Gastroesophageal sphincter (tissue), 4 donors: Measurements from ENCODE around the gene SMAD6. TPM values are rescaled to one million over a fixed set of nuclear protein-coding genes. Genes with fewer than 3 reads are reported as not detected.
A peak's percentile ranks its signal among the peaks of the same experiment; 100 is the strongest.

Experiments
- ATAC-seq: fragments of 150-250 bp; one replicate; pipeline ENCODE4 v1.9.1; 2016; ENCODE audit warnings: mild to moderate bottlenecking, moderate library complexity
- H3K27ac ChIP-seq, 4 donors: fragments of 200-600 bp; sonication (generic) in 3 of 4; 1 replicate in 3 of 4; 2 replicates in 1 of 4; pipeline ENCODE4 v1.5.1; 2016 to 2019
- H3K27me3 ChIP-seq: fragments of 200-600 bp; sonication (generic); one replicate; pipeline ENCODE4 v1.5.1; 2019
- H3K36me3 ChIP-seq, 2 donors: fragments of 200-600 bp; sonication (generic); one replicate each; pipeline ENCODE4 v1.5.1; 2019; ENCODE audit warnings: control low read depth in 1 of 2
- H3K4me1 ChIP-seq, 3 donors: fragments of 200-600 bp; sonication (generic); 1 replicate in 2 of 3; 2 replicates in 1 of 3; pipeline ENCODE4 v1.5.1; 2016 to 2019; ENCODE audit warnings: control low read depth in 2 of 3
- H3K4me3 ChIP-seq, 2 donors: fragments of 200-600 bp; sonication (generic); one replicate each; pipeline ENCODE4 v1.5.1; 2019; ENCODE audit warnings: mild to moderate bottlenecking in 1 of 2, moderate library complexity in 1 of 2
- H3K9me3 ChIP-seq, 3 donors: fragments of 200-600 bp; sonication (generic); one replicate each; pipeline ENCODE4 v1.5.1; 2017 to 2019; ENCODE audit warnings: control low read depth in 2 of 3
- EP300 ChIP-seq: sonication (generic); formaldehyde crosslinking; IDR thresholded peaks from one replicate; pipeline ENCODE4 v1.6.1; 2017; ENCODE audit warnings: antibody characterized with exemption, mild to moderate bottlenecking
- POLR2A ChIP-seq, 2 donors: fragments of 450-650 bp; IDR thresholded peaks; one replicate each; pipeline ENCODE4 v1.6.1; 2017; ENCODE audit warnings: antibody characterized with exemption in 2 of 2, mild to moderate bottlenecking in 2 of 2, moderate library complexity in 1 of 2
- POLR2AphosphoS5 ChIP-seq: sonication (generic); formaldehyde crosslinking; IDR thresholded peaks from one replicate; pipeline ENCODE4 v1.6.1; 2017; ENCODE audit warnings: antibody characterized with exemption
- WGBS, 2 donors: methylation state at CpG; one replicate each; pipeline ENCODE4 v1.1.5; 2018; ENCODE audit warnings: low coverage in 1 of 2; 5-methylcytosine and 5-hydroxymethylcytosine counted together
- total RNA-seq, 4 donors: library from RNA; depleted of rRNA; stranded (reverse); fragments of >200 nt; gene quantifications; one replicate each; pipeline ENCODE4 v1.1.0, GENCODE V29; 2016
- TF ChIP-seq, protein P1 (sequence below), 4 experiments: fragments of 200-600 bp in 2 of 4; fragments of 450-650 bp in 2 of 4; sonication (generic) in 1 of 4; IDR thresholded peaks; one replicate each; pipeline ENCODE4 v1.5.1; 2017 to 2019; ENCODE audit warnings: antibody characterized with exemption in 4 of 4, mild to moderate bottlenecking in 2 of 4, moderate library complexity in 2 of 4

SMAD6 gene
- total RNA-seq, 4 donors from 2014 or later = 9.9 to 11.2 (median 10.9) TPM

- WGBS, 2 donors = 89 to 90% methylated on average over 2 of the region's 9 CpGs
- TF ChIP-seq EP300 (no peak), POLR2AphosphoS5 (no peak), POLR2A (IDR thresholded peaks at IDR 0.05) (no peak)
- TF ChIP-seq, protein P1, sequence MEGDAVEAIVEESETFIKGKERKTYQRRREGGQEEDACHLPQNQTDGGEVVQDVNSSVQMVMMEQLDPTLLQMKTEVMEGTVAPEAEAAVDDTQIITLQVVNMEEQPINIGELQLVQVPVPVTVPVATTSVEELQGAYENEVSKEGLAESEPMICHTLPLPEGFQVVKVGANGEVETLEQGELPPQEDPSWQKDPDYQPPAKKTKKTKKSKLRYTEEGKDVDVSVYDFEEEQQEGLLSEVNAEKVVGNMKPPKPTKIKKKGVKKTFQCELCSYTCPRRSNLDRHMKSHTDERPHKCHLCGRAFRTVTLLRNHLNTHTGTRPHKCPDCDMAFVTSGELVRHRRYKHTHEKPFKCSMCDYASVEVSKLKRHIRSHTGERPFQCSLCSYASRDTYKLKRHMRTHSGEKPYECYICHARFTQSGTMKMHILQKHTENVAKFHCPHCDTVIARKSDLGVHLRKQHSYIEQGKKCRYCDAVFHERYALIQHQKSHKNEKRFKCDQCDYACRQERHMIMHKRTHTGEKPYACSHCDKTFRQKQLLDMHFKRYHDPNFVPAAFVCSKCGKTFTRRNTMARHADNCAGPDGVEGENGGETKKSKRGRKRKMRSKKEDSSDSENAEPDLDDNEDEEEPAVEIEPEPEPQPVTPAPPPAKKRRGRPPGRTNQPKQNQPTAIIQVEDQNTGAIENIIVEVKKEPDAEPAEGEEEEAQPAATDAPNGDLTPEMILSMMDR (IDR thresholded peaks at IDR 0.05) = no peak
- H3K4me3 ChIP-seq = no peak overlapping the region
- peaks cover 0 to 11% (median 0%) of the 10 kb centered on the region in 3 donors for H3K9me3 ChIP-seq
- no peaks in the 10 kb centered on the region for H3K36me3 ChIP-seq
- no peak overlapping the region for H3K27ac ChIP-seq
- peaks cover 0 to 55% (median 20%) of the 10 kb centered on the region in 3 donors for H3K4me1 ChIP-seq
- H3K27me3 ChIP-seq = no peaks in the 10 kb centered on the region
- ATAC-seq = no peak
Measured at GRCh38 chr15:66750609-66751008, 48.6 kb downstream of the SMAD6 start.

DNA sequence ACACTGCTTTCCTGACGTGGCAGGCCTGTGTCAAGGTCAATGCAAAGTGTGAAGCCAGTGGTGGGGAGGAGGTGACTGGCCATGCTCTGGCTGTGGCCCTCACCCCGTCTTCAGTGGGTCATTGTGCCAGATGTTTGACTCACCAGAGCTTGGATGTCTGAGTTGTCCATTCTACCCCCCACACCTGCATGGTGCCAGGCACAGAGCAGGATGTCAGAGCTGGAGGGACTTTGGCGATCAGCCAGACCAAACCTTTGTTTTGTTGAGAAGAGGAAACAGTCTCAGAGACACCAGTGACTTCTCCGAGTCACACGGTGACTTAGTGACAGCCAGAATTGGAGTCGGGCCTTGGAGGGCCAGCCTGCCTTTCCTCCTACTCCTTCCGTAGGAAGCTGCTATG is 49.5 kb downstream of the SMAD6 start:
- Histone ChIP-seq H3K27me3 (no peaks in the 10 kb centered on the region), H3K4me1 (peaks cover 0 to 45% (median 20%) of the 10 kb centered on the region in 3 donors), H3K9me3 (peaks cover 0 to 12% (median 0%) of the 10 kb centered on the region in 3 donors), H3K4me3 (no peak overlapping the region), H3K36me3 (no peaks in the 10 kb centered on the region), H3K27ac (peak overlapping the region in 1 of 4 donors; percentile 17)
- peak; percentile 11 for ATAC-seq
- 60 to 62% methylated on average over 3 to 5 of the region's 7 CpGs for WGBS, 2 donors
- TF ChIP-seq POLR2AphosphoS5 (no peak), POLR2A (IDR thresholded peaks at IDR 0.05) (no peak), EP300 (no peak)
- TF ChIP-seq, protein P1 (IDR thresholded peaks at IDR 0.05) = no peak

DNA sequence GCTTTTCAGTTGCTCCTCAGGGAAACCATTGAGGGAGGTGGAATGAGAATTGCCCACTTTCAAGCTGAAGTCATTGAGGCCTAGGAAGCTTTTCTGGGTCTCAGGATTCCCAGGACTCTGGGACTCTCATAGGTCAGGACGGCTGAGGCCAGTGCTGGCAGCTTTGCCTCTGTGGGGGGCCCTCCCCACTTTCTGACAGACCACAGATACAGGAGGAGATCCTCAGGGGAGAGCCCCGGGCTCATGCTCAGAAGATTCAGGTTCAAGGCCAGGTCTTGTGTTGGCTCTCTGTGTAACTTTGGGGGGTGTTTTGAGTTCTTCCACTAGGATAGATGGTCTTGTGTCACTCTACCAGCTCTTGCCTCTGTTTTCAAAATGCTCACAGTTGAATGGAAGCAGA is 50.0 kb downstream of the SMAD6 start:
- no peaks in the 10 kb centered on the region for H3K36me3 ChIP-seq
- no CpG with 5 or more reads among the region's 2 CpGs for WGBS, 2 donors
- TF ChIP-seq POLR2A (IDR thresholded peaks at IDR 0.05) (no peak), POLR2AphosphoS5 (no peak), EP300 (no peak)
- TF ChIP-seq, protein P1 (IDR thresholded peaks at IDR 0.05) = no peak
- no peak overlapping the region for H3K27ac ChIP-seq
- no peaks in the 10 kb centered on the region for H3K27me3 ChIP-seq
- H3K4me1 ChIP-seq = peaks cover 0 to 40% (median 20%) of the 10 kb centered on the region in 3 donors
- no peak overlapping the region for H3K4me3 ChIP-seq
- ATAC-seq = no peak
- H3K9me3 ChIP-seq = peaks cover 0 to 12% (median 0%) of the 10 kb centered on the region in 3 donors

GRCh38 chr15:66753687-66754377 is 51.8 kb downstream of the SMAD6 start:
- H3K36me3 ChIP-seq = no peaks in the 10 kb centered on the region
- no peak overlapping the region for H3K4me3 ChIP-seq
- ATAC-seq = no peak
- no peaks in the 10 kb centered on the region for H3K27me3 ChIP-seq
- no peak overlapping the region for H3K27ac ChIP-seq
- peaks cover 0 to 12% (median 0%) of the 10 kb centered on the region in 3 donors for H3K9me3 ChIP-seq
- TF ChIP-seq, protein P1 (IDR thresholded peaks at IDR 0.05) = no peak
- no peak for TF ChIP-seq POLR2AphosphoS5
- no peak for TF ChIP-seq EP300
- TF ChIP-seq POLR2A (IDR thresholded peaks at IDR 0.05) = no peak
- 62 to 92% methylated on average over 2 to 3 of the region's 7 CpGs for WGBS, 2 donors
- H3K4me1 ChIP-seq = peaks cover 0 to 23% (median 3%) of the 10 kb centered on the region in 3 donors

DNA sequence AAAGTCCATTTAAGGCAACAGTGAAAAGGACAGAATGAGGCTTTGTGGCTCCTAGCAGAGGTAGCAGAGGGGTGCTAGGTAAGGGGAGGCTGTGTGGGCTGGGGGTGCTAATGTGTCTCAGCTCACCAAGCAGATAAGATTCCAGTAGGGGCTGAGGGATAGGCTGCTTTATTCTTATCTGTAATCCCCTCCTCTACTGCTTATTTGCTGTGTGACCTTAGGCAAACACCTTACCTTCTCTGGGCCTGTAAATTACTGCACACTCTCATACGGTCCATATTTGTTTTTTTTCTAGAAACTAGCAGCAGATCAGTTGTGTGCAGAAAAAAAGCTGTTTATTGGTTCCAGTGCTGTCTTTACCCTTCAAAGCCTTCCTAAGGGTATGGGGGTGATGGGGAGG is 52.8 kb downstream of the SMAD6 start:
- 100% methylated on average over 1 of the region's 1 CpG for WGBS, 2 donors
- Histone ChIP-seq H3K27ac (no peak overlapping the region), H3K36me3 (no peaks in the 10 kb centered on the region), H3K9me3 (peaks cover 0 to 12% (median 0%) of the 10 kb centered on the region in 3 donors), H3K4me1 (peaks cover 0 to 23% (median 3%) of the 10 kb centered on the region in 3 donors), H3K27me3 (no peaks in the 10 kb centered on the region), H3K4me3 (no peak overlapping the region)
- TF ChIP-seq POLR2AphosphoS5 (no peak), POLR2A (IDR thresholded peaks at IDR 0.05) (no peak), EP300 (no peak)
- TF ChIP-seq, protein P1 (IDR thresholded peaks at IDR 0.05) = no peak
- no peak for ATAC-seq
